Cardiac muscle cell (in vitro differentiated cells and primary cell): Measurements from ENCODE around the gene DNAJB6. TPM values are rescaled to one million over a fixed set of nuclear protein-coding genes. Genes with fewer than 3 reads are reported as not detected.
A peak's percentile ranks its signal among the peaks of the same experiment; 100 is the strongest.

Experiments
- DNase-seq, 2 donors: peaks; one replicate each; pipeline versions ENCODE4 v3.0.0 to v3.0.0-alpha.2; 2010 to 2017; ENCODE audit warnings: low read depth in 1 of 2, low spot score in 1 of 2
- H3K27ac ChIP-seq: fragments of 200-600 bp; sonication (generic); 2 replicates; pipeline ENCODE4 v1.5.1; 2016
- H3K27me3 ChIP-seq: fragments of 200-600 bp; sonication (generic); 2 replicates; pipeline ENCODE4 v1.6.0; 2016; ENCODE audit warnings: control low read depth
- H3K36me3 ChIP-seq: fragments of 200-600 bp; sonication (generic); 2 replicates; pipeline ENCODE4 v1.5.1; 2016; ENCODE audit warnings: control low read depth
- H3K4me1 ChIP-seq: fragments of 200-600 bp; sonication (generic); 2 replicates; pipeline ENCODE4 v1.8.1; 2017; ENCODE audit warnings: low read depth, mild to moderate bottlenecking, mixed run types
- H3K4me3 ChIP-seq: fragments of 200-600 bp; sonication (generic); 2 replicates; pipeline ENCODE4 v1.5.1; 2016; ENCODE audit warnings: mild to moderate bottlenecking
- H3K9me3 ChIP-seq: fragments of 200-600 bp; sonication (generic); 2 replicates; pipeline ENCODE4 v1.5.1; 2017; ENCODE audit warnings: low read depth, mild to moderate bottlenecking, control low read depth
- CTCF ChIP-seq: IDR thresholded peaks from 2 replicates; pipeline ENCODE4 v1.5.1; 2012; ENCODE audit warnings: low read depth, mild to moderate bottlenecking, low read length
- polyA plus RNA-seq: library from polyadenylated mRNA; unstranded; fragments of >200 nt; fragmentation: Nextera tagmentation; extraction: Ambion mirVana; gene quantifications from 2 replicates; pipeline ENCODE4 v1.2.1, GENCODE V29; 2016
- total RNA-seq: library from RNA; depleted of rRNA; stranded (reverse); fragments of >200 nt; gene quantifications from 2 replicates; pipeline ENCODE4 v1.2.3, GENCODE V29; 2016

DNAJB6 gene
- total and polyA plus RNA-seq, 2 experiments from 2014 or later, result 110 to 137 TPM

- H3K9me3 ChIP-seq, result no peaks in the 10 kb centered on the region
- no peak overlapping the region for H3K4me3 ChIP-seq
- DNase-seq, result no peak
- no peak overlapping the region for H3K27ac ChIP-seq
- no peaks in the 10 kb centered on the region for H3K36me3 ChIP-seq
- H3K27me3 ChIP-seq, result no peaks in the 10 kb centered on the region
- H3K4me1 ChIP-seq, result no peaks in the 10 kb centered on the region
- no peak for TF ChIP-seq CTCF
These were observed 35.1 kb upstream of the DNAJB6 start for GRCh38 chr7:157301610-157302120.

GRCh38 chr7:157306846-157307838 lies 29.7 kb upstream of the DNAJB6 start:
- Histone ChIP-seq H3K9me3 (no peaks in the 10 kb centered on the region), H3K4me3 (no peak overlapping the region), H3K36me3 (no peaks in the 10 kb centered on the region), H3K27ac (no peak overlapping the region), H3K4me1 (no peaks in the 10 kb centered on the region), H3K27me3 (no peaks in the 10 kb centered on the region)
- DNase-seq, result no peak
- no peak for TF ChIP-seq CTCF

GRCh38 chr7:157309988-157310668 lies 26.7 kb upstream of the DNAJB6 start:
- Histone ChIP-seq H3K27ac (no peak overlapping the region), H3K36me3 (no peaks in the 10 kb centered on the region), H3K4me1 (no peaks in the 10 kb centered on the region), H3K4me3 (no peak overlapping the region), H3K27me3 (no peaks in the 10 kb centered on the region), H3K9me3 (no peaks in the 10 kb centered on the region)
- no peak for TF ChIP-seq CTCF
- DNase-seq, result peak in 1 of 2 donors; percentile 89

GRCh38 chr7:157310676-157311185 lies 26.1 kb upstream of the DNAJB6 start:
- TF ChIP-seq CTCF, result no peak
- Histone ChIP-seq H3K27me3 (no peaks in the 10 kb centered on the region), H3K27ac (no peak overlapping the region), H3K4me1 (no peaks in the 10 kb centered on the region), H3K36me3 (no peaks in the 10 kb centered on the region), H3K4me3 (no peak overlapping the region), H3K9me3 (no peaks in the 10 kb centered on the region)
- DNase-seq, result no peak

- H3K27me3 ChIP-seq, result no peaks in the 10 kb centered on the region
- no peaks in the 10 kb centered on the region for H3K9me3 ChIP-seq
- no peak for DNase-seq
- H3K36me3 ChIP-seq, result no peaks in the 10 kb centered on the region
- H3K4me3 ChIP-seq, result no peak overlapping the region
- no peaks in the 10 kb centered on the region for H3K4me1 ChIP-seq
- H3K27ac ChIP-seq, result no peak overlapping the region
- no peak for TF ChIP-seq CTCF
These were observed 23.9 kb upstream of the DNAJB6 start for GRCh38 chr7:157312941-157313340.
